ENCODE data around the gene RSPRY1.

RSPRY1 gene

GRCh38 chr16:57253466-57253865, 67.3 kb downstream of the RSPRY1 start:
- H3K27ac ChIP-seq = no peak overlapping the region
- TF ChIP-seq CTCF (conservative IDR thresholded peaks at IDR 0.05) (no peak), ZFX (IDR thresholded peaks at IDR 0.05) (no peak)

- TF ChIP-seq CTCF (conservative IDR thresholded peaks at IDR 0.05) (no peak), ZFX (IDR thresholded peaks at IDR 0.05) (no peak)
- H3K27ac ChIP-seq = no peak overlapping the region
Measured at GRCh38 chr16:57255686-57256415, 69.7 kb downstream of the RSPRY1 start.

- H3K27ac ChIP-seq = no peak overlapping the region
- no peak for TF ChIP-seq ZFX (IDR thresholded peaks at IDR 0.05)
- no peak for TF ChIP-seq CTCF (conservative IDR thresholded peaks at IDR 0.05)
Measured at GRCh38 chr16:57256601-57257395, 70.7 kb downstream of the RSPRY1 start.

- TF ChIP-seq CTCF (conservative IDR thresholded peaks at IDR 0.05) = no peak
- no peak for TF ChIP-seq ZFX (IDR thresholded peaks at IDR 0.05)
- H3K27ac ChIP-seq = no peak overlapping the region
Measured at GRCh38 chr16:57257455-57258070, 71.4 kb downstream of the RSPRY1 start.

- TF ChIP-seq CTCF (conservative IDR thresholded peaks at IDR 0.05) = no peak
- no peak for TF ChIP-seq ZFX (IDR thresholded peaks at IDR 0.05)
- no peak overlapping the region for H3K27ac ChIP-seq
Measured at GRCh38 chr16:57258226-57258909, 72.2 kb downstream of the RSPRY1 start.

- H3K27ac ChIP-seq = no peak overlapping the region
- TF ChIP-seq ZFX (IDR thresholded peaks at IDR 0.05) = no peak
- no peak for TF ChIP-seq CTCF (conservative IDR thresholded peaks at IDR 0.05)
Measured at GRCh38 chr16:57258910-57259475, 72.9 kb downstream of the RSPRY1 start.
